Pulmonary artery endothelial cell (primary cell): ENCODE measurements around the gene TRAPPC2. TPM values are rescaled to one million over a fixed set of nuclear protein-coding genes. Genes with fewer than 3 reads are reported as not detected.
"Not testable (repeated sequence)": the region's sequence is repeated elsewhere in the genome, so short reads cannot be mapped to it uniquely, and the experiment has no call there.

ENCODE experiments used
- DNase-seq: peaks from one replicate; pipeline ENCODE4 v3.0.0-alpha.2; 2011; ENCODE audit warnings: low read depth, low spot score
- total RNA-seq: library from RNA; depleted of rRNA; stranded (reverse); fragments of >200 nt; gene quantifications from 2 replicates; pipeline ENCODE4 v1.2.3, GENCODE V29; 2014

TRAPPC2 gene
- total RNA-seq, 1 donor from 2014 or later, result 8.6 TPM

GRCh38 chrX:13669755-13670154 lies 64.7 kb downstream of the TRAPPC2 start:
- not testable (repeated sequence) for DNase-seq

- DNase-seq, result no peak
Observed at GRCh38 chrX:13669246-13669737, 65.1 kb downstream of the TRAPPC2 start.

DNA sequence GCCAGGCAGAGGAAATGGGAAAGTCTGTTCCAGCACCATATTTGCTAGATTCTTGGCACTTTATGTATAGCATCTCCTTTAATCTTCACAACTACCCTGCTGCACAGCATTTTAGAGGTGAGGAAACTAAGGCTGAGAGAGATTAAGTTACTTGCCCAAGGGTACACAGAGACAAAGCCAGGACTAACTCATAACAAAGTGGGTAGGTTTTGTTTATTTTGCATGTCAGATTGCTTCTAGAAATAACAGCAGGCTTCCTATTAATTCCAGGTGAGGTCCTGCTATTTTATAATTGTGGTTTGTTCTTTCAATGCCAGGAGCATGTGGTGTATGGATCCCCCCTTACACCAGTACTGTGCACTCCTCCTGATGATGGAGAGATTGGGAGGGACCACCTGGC lies 66.5 kb downstream of the TRAPPC2 start:
- no peak for DNase-seq

DNA sequence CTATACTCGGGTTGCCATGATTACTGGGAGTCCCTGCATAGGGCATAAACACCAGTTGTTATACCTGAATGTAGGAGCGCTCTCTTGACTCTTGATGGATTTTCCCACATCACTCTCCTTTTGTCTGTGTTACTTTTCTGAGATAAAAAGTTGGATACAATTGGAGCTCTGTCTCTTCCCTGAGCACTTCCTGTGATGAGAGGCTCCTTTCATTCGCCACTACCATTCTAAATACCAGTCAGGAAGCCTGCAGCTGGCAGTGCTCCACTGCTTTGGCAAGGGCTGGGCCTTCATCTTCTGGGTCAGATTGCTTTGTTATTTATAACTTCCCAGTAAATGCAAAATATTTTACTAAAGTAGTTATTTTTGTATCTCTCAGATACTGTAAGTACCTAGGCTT lies 67.6 kb downstream of the TRAPPC2 start:
- DNase-seq, result no peak

- DNase-seq, result no peak
Observed at GRCh38 chrX:13664020-13664419, 70.4 kb downstream of the TRAPPC2 start.

GRCh38 chrX:13662355-13662791 lies 72.0 kb downstream of the TRAPPC2 start:
- no peak for DNase-seq

Other genes starting within 250 kb of the TRAPPC2 start
- gene EGFL6, start 165.0 kb downstream of the TRAPPC2 start, total RNA-seq, result not detected in 2 replicates
- gene TCEANC, start 81.5 kb downstream of the TRAPPC2 start, total RNA-seq, result 0.99 and 1.3 TPM in 2 replicates
- gene RAB9A, start 45.5 kb downstream of the TRAPPC2 start, total RNA-seq, result 17.7 and 23.5 TPM in 2 replicates
- 5.9 and 6.7 TPM in 2 replicates for gene OFD1, start 128 bp upstream of the TRAPPC2 start, total RNA-seq
- gene GPM6B, start 82.5 kb upstream of the TRAPPC2 start, total RNA-seq, result 1.1 and 2.2 TPM in 2 replicates